SK-N-MC (cell line): ENCODE measurements around the gene EPSTI1.

ENCODE experiments used
- EZH2 ChIP-seq: fragments of 200-600 bp; sonication (generic); IDR thresholded peaks from one replicate; pipeline ENCODE4 v1.6.1; 2017; ENCODE audit warnings: antibody characterized with exemption
- FOXP2 ChIP-seq: optimal IDR thresholded peaks from 2 replicates; pipeline ENCODE3; 2011; ENCODE audit warnings: mild to moderate bottlenecking, moderate library complexity; ENCODE audit not compliant: insufficient read depth; ENCODE audit errors: extremely low read length, control extremely low read depth
- POLR2AphosphoS5 ChIP-seq: IDR thresholded peaks from 2 replicates; pipeline ENCODE4 v1.6.1; 2012; ENCODE audit warnings: mild to moderate bottlenecking, low read depth, low read length, borderline replicate concordance

GRCh38 chr13:42996584-42996983 lies 4.5 kb upstream of the EPSTI1 start:
- TF ChIP-seq EZH2 (no peak), POLR2AphosphoS5 (no peak), FOXP2 (no peak)
